GM12874 (cell line): ENCODE data around the gene VARS2.

Experiments used
- TF ChIP-seq, protein P1 (sequence below): IDR thresholded peaks from 2 replicates; pipeline ENCODE4 v1.5.1; 2011; ENCODE audit warnings: low read depth, mild to moderate bottlenecking, control low read depth, low read length, moderate library complexity; ENCODE audit not compliant: insufficient read depth

VARS2 gene

DNA sequence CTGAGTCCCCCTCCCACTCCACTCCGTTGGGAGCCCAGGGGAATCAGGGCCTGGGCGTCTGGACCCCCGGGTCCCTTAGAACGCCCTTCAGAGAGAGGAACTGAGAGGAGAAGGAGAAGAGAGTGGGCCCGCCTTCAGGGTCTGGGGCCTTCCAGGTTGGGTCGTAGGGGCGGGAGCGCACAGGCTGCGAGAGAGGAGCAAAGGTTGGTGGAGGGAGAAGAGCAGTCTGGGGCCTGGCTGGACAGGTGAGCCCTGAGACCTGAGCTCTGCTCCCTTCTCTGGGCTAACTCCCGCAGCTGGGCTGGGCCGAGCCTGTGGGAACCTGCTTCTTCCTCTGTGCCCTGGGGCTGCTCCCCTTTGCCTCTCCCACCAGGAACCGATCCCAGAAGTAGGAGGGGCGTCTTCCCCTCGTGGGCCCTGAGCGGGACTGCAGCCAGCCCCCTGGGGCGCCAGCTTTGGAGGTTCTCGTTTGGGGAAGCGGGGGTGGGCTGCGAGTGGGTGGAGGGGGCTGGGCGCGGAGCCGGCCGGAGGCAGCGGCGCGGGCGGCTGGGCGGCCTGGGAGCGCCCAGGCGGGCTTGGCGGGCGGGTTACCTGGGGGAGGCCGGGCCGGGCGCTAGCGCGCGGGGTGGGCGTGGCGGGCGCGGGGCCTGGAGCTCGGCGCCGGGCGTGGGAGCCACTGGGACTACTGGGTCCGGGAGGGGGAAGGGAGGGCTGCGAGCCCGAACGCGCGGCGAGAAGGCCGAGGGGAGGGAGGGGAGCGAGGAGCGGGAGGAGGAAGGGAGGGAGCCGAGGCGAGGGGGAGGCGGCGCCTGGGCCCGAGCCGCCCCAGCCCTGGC, 30.1 kb upstream of the VARS2 start, which contains the start of gene DDR1:
Gene DDR1 (plus strand): TSS at position 835 of the 836 bp plus-strand sequence. CDS start 4,211 bp downstream, outside the sequence.
- TF ChIP-seq, protein P1, sequence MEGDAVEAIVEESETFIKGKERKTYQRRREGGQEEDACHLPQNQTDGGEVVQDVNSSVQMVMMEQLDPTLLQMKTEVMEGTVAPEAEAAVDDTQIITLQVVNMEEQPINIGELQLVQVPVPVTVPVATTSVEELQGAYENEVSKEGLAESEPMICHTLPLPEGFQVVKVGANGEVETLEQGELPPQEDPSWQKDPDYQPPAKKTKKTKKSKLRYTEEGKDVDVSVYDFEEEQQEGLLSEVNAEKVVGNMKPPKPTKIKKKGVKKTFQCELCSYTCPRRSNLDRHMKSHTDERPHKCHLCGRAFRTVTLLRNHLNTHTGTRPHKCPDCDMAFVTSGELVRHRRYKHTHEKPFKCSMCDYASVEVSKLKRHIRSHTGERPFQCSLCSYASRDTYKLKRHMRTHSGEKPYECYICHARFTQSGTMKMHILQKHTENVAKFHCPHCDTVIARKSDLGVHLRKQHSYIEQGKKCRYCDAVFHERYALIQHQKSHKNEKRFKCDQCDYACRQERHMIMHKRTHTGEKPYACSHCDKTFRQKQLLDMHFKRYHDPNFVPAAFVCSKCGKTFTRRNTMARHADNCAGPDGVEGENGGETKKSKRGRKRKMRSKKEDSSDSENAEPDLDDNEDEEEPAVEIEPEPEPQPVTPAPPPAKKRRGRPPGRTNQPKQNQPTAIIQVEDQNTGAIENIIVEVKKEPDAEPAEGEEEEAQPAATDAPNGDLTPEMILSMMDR = no peak

GRCh38 chr6:30884521-30885480, 29.2 kb upstream of the VARS2 start:
- TF ChIP-seq, protein P1 = no peak

- TF ChIP-seq, protein P1 = no peak
These were observed 28.5 kb upstream of the VARS2 start for GRCh38 chr6:30885481-30885998.

GRCh38 chr6:30885999-30886896, 27.8 kb upstream of the VARS2 start:
- TF ChIP-seq, protein P1 = no peak

DNA sequence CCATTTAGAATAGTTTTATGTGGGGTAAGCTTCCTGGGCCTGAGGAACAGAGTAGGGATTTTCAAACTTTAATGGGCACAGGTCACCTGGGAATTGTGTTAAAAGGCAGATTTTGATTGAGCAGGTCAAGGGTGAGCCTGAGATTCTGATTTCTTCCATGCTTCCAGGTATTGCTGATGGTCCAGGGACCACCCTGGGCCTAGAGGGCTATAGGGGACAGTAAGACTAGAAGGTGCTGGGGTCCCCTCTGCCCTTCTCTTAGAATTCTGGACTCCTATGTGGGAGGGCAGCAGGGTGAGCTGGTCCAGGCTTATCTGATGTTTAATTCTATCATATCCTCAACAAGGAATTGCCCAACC, 27.2 kb upstream of the VARS2 start:
- TF ChIP-seq, protein P1 = no peak

- TF ChIP-seq, protein P1 = no peak
These were observed 25.9 kb upstream of the VARS2 start for GRCh38 chr6:30887901-30888815.
